Stimulated activated naive CD8-positive, alpha-beta T cell treated with anti-CD3 and anti-CD28 coated beads, Interleukin-15, Interleukin-2, amounts not matched to agents 100 U/mL and 50 U/mL, for 24 hours (primary cell): ENCODE measurements around the gene KRTCAP2.
A peak's percentile ranks its signal among the peaks of the same experiment; 100 is the strongest.

Experiments
- ATAC-seq: fragments of 150-1000 bp; cut with Tn5 transposase; one replicate; pipeline ENCODE4 v1.10.0; 2021
- DNase-seq: peaks from one replicate; pipeline ENCODE4 v3.0.0; 2021

Gene KRTCAP2

DNA sequence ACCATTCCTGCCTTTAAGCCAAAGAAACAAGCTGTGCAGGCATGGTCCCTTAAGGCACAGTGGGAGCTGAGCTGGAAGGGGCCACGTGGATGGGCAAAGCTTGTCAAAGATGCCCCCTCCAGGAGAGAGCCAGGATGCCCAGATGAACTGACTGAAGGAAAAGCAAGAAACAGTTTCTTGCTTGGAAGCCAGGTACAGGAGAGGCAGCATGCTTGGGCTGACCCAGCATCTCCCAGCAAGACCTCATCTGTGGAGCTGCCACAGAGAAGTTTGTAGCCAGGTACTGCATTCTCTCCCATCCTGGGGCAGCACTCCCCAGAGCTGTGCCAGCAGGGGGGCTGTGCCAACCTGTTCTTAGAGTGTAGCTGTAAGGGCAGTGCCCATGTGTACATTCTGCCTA, 38.8 kb downstream of the KRTCAP2 start:
- ATAC-seq, result no peak
- DNase-seq, result no peak

DNA sequence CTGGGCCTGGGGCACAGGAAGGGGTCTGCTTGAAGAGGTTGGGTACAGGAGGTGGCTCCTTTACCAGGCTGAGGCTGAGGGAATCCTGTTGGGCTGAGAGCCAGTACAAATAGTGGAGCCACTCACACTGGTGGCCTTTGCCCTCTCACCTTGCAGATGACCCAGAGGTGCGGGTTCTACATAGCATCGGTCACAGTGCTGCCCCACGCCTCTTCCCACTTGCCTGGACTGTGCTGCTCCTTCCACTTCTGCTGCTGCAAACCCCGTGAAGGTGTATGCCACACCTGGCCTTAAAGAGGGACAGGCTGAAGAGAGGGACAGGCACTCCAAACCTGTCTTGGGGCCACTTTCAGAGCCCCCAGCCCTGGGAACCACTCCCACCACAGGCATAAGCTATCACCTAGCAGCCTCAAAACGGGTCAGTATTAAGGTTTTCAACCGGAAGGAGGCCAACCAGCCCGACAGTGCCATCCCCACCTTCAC, 39.3 kb downstream of the KRTCAP2 start:
- ATAC-seq (no peak), DNase-seq (no peak)

DNA sequence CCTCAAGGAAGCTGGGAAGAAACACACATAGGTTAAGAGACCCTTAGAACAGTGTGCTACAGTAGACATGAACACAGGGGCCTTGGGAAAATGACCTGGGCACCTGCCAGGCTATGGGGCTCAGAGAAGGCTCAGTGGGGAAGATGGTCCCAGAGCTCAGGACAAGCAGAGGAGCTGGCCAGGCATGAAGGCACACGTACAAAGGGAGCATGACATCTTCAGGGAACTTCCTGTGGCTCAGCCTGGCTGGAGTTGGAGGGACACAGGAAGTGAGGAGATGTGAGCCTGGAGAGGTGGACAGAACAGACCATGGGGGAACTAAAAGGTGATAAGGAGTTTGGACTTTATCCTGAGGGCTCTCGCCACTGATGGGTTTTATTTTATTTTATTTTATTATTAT, 41.2 kb downstream of the KRTCAP2 start:
- DNase-seq, result no peak
- no peak for ATAC-seq

DNA sequence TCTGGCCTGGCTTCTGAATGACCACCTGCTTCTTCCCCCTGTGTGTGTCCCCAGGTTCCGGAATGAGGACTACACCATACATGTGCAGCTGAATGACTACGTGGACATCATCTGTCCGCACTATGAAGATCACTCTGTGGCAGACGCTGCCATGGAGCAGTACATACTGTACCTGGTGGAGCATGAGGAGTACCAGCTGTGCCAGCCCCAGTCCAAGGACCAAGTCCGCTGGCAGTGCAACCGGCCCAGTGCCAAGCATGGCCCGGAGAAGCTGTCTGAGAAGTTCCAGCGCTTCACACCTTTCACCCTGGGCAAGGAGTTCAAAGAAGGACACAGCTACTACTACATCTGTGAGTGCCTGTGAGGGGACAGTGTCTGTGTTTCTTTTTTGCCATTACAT, 41.8 kb downstream of the KRTCAP2 start:
- no peak for DNase-seq
- no peak for ATAC-seq

DNA sequence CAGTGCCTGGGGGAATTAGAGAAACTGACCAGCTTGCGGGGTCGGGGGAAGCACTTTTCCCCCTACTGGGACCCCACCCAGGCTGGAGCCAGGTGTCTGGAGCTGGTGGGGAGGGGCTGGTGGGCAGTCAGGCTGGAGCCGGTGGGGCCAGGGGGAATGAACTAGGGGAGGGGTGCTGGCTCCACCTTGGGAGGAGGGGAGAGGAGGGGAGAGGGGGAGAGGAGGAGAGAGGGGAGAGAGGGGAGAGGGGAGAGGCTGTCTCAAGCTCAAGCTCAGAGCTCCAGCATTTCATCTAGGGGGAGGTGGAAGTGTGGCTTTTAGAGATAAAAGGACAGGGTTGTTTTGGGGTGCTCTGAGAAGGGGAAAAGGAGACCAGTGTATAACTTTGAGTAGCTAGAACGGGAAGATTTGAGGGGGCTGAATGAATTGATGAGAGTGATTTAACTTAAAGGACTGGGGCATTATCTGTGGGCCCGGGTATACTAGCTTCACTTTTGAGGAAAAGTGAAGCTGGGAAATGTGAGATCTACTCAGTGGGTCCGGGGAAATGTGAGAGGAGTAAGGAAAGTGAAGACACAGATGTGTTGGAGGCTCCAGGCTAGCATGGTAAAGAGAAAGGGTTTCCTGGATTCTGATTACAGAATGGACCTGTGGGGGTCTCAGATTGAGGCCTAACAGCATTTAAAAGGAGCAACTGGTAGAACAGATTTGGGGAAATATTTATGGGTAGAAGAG, 42.7 kb downstream of the KRTCAP2 start:
- DNase-seq, result no peak
- no peak for ATAC-seq

DNA sequence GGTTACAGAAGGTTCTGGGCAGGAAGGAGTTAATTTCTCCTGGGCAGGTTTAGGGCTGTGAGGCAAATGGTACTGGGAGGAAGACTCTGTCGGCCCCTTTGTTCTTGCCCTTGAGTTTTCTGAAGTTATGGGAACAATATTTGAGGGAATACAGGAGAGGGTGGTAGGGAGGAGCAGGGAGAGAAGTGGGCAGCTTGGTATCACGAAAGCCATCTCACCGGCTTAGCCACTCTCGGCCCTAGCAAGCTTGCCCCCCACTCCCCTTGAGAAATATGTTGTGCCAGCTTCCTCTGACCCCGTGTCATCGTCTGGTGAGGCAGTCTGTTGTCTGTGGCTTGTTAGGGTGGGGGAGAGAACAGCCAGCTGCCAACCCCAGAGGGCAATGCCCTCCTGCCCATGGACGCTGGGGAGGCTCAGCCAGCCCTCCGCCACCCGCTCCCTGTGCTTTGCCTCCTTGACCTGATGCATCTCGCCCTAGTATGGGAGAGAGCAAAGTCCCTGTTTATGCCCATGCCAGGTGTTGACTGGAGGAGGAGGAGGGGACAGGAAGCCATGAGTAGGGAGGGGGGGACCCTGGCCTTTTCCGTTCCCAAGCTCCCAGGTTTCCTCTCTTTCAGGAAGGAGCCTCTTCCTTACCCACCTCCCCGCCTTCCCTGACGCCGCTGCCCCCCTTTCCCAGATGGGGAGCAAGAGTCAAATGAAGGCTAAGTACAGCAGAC, 44.2 kb downstream of the KRTCAP2 start:
- ATAC-seq, result no peak
- DNase-seq, result no peak

DNA sequence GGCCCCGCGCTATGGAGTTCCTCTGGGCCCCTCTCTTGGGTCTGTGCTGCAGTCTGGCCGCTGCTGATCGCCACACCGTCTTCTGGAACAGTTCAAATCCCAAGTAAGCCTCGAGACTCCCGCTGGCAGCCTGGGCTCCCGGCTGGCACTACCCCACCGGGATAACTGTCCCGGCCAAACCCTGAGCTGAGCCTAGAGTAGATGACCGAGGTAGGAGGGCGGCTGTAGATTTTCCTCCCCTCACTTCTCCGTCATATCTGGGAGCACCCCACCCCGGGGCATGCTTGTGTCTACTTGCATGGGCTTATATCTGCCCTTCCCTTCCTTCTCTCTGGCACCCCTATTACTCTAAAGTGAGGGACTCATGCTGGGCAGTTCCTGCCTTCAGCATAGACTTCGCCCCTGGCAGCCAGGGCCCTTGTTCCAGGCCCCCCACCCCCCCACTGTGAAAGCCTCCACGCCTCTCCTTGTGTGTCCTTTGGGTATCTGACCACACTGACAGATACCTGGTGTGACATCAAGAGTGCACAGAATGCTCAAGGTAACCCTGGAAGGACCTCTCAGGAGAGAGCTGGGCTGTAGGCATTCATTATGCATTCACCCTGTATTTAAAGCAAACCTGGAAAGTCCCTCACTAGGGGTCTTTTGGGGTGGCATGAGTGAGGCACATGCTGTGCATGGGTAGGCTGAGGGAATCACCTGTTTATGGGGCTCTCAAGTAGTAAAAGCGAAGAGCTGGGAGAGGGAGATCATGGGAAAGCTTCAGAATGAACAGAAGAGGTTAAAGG, 44.9 kb downstream of the KRTCAP2 start:
- DNase-seq (no peak), ATAC-seq (no peak)

DNA sequence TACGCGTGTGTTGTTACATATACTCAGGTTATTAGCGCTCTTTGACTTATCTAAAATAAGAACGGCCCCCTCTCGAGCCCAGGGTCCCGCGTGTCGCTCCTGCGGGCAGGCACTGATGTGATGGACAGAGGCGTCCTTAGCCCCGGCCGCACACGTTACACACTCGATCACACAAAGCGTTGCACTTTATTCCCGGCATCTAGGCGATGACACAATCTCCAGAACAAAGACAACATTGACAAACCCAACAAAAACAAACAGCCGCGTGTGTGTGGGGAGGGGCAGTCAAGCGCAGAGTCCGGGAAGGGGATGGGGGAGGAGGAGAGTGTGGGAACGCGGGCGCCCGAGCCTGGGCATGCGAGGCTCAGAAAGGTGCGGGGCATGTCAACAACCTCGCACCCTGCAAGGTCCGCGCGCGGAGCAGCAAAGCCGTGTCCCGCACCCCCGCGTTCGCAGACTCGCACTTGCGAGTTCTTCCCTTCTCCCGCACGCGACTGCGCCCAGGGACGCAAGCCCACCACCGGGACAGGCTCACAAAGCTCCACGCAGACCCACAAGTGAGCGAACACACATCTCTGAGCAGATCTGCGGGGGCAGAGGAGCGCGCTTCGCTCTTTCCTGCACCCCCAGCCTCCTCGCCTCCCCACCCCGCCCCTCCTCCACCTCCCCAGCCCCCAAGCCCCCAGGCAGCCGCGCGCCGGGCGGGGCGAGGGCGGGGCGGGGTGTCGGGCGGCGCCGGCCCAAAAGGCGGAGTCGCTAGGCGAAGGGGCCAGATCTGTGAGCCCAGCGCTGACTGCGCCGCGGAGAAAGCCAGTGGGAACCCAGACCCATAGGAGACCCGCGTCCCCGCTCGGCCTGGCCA, 45.8 kb downstream of the KRTCAP2 start, which contains the start of gene EFNA1:
Gene EFNA1, plus strand, starts transcription at position 772 of the 862 bp plus-strand sequence. CDS start 102 bp downstream, outside the sequence.
- DNase-seq, result peak; percentile 53
- ATAC-seq, result peak; percentile 71

DNA sequence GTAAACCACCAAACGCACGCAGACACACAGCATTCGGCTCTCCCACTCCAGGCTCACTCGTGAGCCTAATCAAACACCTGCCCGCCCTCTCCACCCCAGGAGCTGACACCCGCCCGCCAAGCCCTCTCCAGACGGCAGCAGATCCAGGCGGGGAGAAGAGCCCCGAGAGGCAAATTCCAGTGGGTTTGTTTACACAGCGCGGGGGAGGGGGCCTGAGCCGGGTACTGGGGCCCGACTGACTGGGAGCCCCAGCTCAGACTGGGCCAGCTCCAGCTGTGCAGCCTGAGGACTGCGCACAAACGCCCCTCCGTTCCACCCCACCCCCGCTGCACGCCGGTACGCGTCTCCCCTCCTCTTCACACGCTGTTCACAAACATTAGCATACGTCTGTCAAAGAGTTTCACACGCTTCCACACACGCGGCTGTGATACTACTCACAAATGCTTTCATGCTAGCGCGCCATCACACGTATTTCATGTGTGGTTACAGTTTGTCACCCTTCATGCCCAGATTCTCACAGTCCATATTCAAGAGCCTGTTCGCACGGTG, 46.5 kb downstream of the KRTCAP2 start:
- peak; percentile 25 for DNase-seq
- ATAC-seq, result peak; percentile 47

DNA sequence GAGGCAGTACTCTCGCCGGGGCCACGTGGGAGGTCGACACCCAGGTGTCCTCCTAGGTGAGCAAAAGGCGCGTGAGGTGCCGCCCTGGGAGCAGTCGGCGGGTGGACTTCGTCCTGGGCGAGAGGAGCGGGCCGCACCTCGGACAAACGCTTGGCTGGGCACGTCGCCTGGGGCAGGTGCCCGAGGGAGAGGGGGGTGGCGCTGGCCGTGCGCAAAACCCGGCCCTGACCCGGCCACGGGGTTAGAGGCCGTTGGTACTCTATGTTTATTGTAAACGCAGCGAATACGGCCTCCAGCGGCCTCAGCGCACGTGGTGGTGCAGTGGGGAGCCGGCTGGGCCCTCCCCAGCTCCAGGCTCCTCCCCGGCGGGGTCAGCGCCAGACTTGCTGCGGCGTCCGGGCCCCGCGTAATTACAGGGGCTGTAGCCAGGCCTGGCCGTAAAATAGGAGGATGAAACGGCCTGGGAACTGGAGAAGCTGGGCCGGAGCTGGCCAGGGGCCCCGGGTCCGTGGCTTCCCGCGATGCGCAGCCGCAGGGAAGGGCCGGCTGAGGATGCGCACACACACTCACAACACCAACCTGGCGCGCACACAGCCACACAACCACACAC, 47.1 kb downstream of the KRTCAP2 start:
- DNase-seq, result no peak
- ATAC-seq, result no peak

DNA sequence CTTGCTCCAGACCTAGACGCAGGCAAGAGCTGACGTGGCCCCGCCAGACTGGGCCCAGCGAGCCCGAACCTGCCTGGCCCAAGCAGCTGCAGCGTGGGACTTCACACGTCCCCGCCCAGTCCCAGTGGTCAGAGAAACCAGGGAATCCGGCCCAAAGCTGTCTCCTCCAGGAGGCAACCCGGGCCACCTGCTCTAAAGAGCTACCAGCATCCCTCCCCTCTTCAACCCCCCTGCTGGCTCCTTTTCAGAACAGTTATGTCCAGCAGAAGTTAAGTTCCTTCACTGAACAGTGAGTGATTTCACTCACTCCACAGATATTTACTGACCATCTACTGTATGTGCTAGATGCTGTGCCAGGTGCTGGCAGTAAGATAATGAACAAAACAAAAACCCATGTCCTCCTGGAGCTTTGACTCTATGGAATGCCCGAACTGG, 47.6 kb downstream of the KRTCAP2 start:
- no peak for ATAC-seq
- DNase-seq, result no peak

DNA sequence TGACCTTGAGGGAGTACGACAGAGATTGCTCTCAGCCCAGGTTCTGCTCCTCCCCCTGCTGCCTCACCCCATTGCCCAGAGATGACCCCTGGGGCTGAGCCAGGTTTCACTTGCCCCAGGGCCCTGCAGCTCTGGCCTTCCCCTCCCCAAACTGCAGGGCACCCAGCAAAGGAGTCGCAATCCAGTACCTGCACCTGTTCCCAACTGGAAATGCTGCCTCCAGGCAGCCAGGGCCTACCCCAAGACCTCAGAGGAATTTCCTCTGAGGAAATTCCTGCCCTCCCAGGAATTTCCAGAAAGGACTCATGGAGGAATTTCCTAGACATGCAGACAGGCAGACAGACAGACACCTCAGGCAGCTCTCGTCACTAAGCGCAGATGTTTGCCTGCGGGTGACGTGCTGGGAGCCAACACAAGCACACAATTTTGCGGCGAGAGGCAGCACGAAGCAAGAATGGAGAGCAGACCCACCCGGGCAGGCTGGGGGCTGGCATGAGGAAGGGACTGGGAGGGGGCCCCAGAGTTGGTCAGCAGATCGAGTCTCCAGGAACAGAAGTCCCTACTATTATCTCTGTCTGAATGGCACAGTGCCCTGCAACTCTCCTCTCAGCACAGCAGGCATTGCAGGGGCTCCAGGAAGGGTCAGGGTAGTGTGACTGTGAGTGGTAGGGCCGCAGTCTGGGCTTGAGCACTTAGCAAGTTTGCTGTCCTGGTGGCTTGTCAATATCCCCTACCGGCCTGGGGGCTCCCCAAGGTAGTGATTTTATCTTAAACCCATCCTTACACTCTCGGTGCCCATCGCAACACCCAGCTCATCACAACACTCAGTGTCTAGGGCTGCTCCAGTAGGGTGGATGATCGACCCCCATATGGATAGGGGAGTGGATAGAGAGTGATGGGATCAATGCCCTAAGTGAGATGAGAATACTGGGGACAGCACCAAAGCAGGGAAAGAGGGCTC, 48.3 kb downstream of the KRTCAP2 start:
- DNase-seq (no peak), ATAC-seq (no peak)

DNA sequence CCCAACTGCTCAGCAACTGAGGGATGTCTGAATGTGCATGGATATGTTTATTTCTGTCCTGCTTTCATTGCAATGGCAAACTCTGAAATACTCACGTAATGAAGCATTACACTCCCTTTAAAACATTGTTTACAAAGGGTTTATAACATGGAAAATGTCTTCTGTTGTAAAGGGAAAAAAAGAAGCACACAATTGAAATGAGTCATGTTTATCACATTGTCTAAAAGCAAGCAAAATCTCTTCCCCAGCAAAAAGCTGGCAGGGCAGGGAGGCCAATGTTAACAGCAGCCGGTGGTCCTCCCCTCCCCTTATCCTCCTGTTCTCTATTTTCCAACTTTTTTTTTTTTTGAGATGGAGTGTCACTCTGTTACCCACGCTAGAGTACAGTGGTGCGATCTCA, 49.3 kb downstream of the KRTCAP2 start:
- ATAC-seq (no peak), DNase-seq (no peak)

DNA sequence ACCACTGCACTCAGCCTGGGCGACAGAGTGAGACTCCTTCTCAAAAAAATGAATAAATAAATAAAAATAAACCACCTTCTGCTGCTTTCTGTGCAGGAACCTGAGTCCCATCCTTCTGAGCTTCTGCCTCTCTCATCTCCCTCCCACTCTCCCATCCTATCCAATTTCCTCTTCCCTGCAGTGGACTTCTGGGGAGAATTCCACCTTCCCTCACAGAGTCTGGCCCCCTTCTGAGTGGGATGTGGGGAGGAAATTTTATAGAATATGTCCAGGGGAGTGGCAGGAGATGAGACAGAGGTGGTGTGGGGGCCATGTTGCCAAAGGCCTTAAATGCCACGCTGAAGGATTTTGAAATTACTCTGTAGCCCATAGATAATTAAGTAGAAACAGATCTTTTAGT, 50.8 kb downstream of the KRTCAP2 start:
- no peak for ATAC-seq
- no peak for DNase-seq

DNA sequence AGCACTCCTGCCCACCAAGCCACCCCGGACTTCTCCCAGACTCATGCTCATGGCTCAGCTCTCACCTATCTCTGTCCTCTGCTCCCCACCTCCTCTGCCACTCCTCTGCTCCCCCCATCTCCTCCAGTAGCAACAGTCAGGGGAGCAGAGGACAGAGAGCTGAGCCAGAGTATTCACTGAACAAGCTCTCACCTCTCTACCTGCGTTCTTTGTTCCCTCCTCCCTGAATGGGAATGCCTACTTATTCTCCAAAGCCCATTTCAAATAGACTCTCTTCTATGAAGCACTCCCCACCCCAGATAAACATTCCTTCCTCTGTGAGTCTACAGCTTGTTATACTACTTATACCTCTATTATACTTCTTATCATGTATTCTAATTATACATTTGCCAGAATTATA, 51.9 kb downstream of the KRTCAP2 start:
- DNase-seq (no peak), ATAC-seq (no peak)

DNA sequence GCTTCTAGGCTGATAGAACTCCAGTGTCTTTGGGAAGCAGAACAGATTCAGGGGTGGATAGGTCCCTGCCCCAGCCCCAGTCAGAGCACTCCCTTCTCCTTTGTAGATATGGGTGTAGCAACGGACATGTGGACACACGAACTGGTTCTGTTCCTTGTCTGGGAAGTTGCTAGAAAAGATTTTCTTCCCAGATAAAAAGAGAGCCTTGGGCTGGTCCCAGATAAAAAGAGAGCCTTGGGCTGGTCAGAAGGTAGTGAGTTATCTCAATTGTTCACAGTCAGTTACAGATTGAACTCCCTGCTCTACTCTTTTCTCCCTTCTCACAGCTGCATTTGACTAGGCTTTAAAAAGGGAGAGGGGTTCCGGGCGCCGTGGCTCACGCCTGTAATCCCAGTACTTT, 52.9 kb downstream of the KRTCAP2 start:
- DNase-seq (no peak), ATAC-seq (no peak)
